A549 (cell line): ENCODE data around the gene CGN. TPM values are rescaled to one million over a fixed set of nuclear protein-coding genes. Genes with fewer than 3 reads are reported as not detected.

Experiments
- ATAC-seq, 2 experiments: fragments of 200-7000 bp in 1 of 2; fragments of >200 bp in 1 of 2; cut with Nextera tagmentation in 1 of 2; cut with Tn5 transposase in 1 of 2; 3 replicates each; pipeline versions ENCODE4 v1.8.0 to v1.9.1; 2018 to 2020; ENCODE audit warnings: mild to moderate bottlenecking in 1 of 2, moderate library complexity in 1 of 2
- CTCF ChIA-PET: fragments of 300-600 bp; sonication (Branson Sonifier 250); formaldehyde crosslinking; extraction: SDS; loops from one replicate; lab custom pipeline; 2021; ENCODE audit warnings: antibody characterized with exemption, inconsistent platforms; lab: Yijun Ruan, JAX
- POLR2A ChIA-PET: fragments of 350-600 bp; formaldehyde crosslinking; extraction: SDS; loops from one replicate; lab custom pipeline; 2021; ENCODE audit warnings: antibody characterized with exemption, inconsistent platforms; lab: Yijun Ruan, JAX
- DNase-seq, 2 experiments: peaks; one replicate each; pipeline versions ENCODE4 v3.0.0 to v3.0.0-alpha.2; 2011 to 2016; ENCODE audit warnings: low read depth in 1 of 2, low spot score in 1 of 2
- FAIRE-seq: peaks from 2 replicates; lab custom pipeline; 2011; peaks lifted over from hg19 to GRCh38; lab: Jason Lieb, UNC
- H3K27ac ChIP-seq, 2 experiments: fragments of >200 bp; sonication (Bioruptor Twin); formaldehyde crosslinking; 3 replicates each; pipeline ENCODE4 v1.5.1; 2016 to 2017
- H3K4me1 ChIP-seq: fragments of >200 bp; sonication (Bioruptor Twin); formaldehyde crosslinking; 3 replicates; pipeline ENCODE4 v1.6.1; 2016
- H3K4me2 ChIP-seq: fragments of >200 bp; sonication (Bioruptor Twin); formaldehyde crosslinking; 3 replicates; pipeline ENCODE4 v1.6.1; 2016
- H3K4me3 ChIP-seq: fragments of >200 bp; sonication (Bioruptor Twin); formaldehyde crosslinking; 3 replicates; pipeline ENCODE4 v1.5.1; 2016
- H3K9me3 ChIP-seq: fragments of >200 bp; sonication (Bioruptor Twin); formaldehyde crosslinking; 3 replicates; pipeline ENCODE4 v1.6.1; 2016
- CTCF ChIP-seq: fragments of >200 bp; sonication (Bioruptor Twin); formaldehyde crosslinking; IDR thresholded peaks from 3 replicates; pipeline ENCODE4 v1.5.1; 2016
- EHMT2 ChIP-seq: fragments of 200-600 bp; sonication (generic); IDR thresholded peaks from 2 replicates; pipeline ENCODE4 v1.6.1; 2016; ENCODE audit warnings: antibody characterized with exemption, low read depth, mild to moderate bottlenecking, moderate library complexity
- EP300 ChIP-seq, 2 experiments: fragments of >200 bp; sonication (Bioruptor Twin); formaldehyde crosslinking; IDR thresholded peaks; 2 replicates in 1 of 2; 3 replicates in 1 of 2; pipeline ENCODE4 v1.6.1; 2016 to 2017
- FOSL2 ChIP-seq, 2 experiments: fragments of 450-650 bp in 1 of 2; fragments of >200 bp in 1 of 2; sonication (Bioruptor Twin) in 1 of 2; formaldehyde crosslinking; IDR thresholded peaks; 2 replicates each; pipeline versions ENCODE4 v1.5.0 to v1.6.1; 2016 to 2020; ENCODE audit warnings: mild to moderate bottlenecking in 1 of 2, moderate library complexity in 1 of 2
- HES2 ChIP-seq: fragments of >200 bp; sonication (Bioruptor Twin); formaldehyde crosslinking; IDR thresholded peaks from 2 replicates; pipeline ENCODE4 v1.6.1; 2016
- JUN ChIP-seq, 2 experiments: fragments of >200 bp; sonication (Bioruptor Twin); formaldehyde crosslinking; IDR thresholded peaks; 2 replicates in 1 of 2; 3 replicates in 1 of 2; pipeline ENCODE4 v1.6.1; 2016 to 2017
- KDM5A ChIP-seq: fragments of 200-600 bp; sonication (generic); IDR thresholded peaks from 2 replicates; pipeline ENCODE4 v1.6.1; 2016; ENCODE audit warnings: antibody characterized with exemption, mild to moderate bottlenecking
- MAZ ChIP-seq: fragments of 150-350 bp; IDR thresholded peaks from 2 replicates; pipeline ENCODE4 v1.6.1; 2014; ENCODE audit warnings: antibody characterized with exemption, low read depth, low read length, borderline replicate concordance
- PHF8 ChIP-seq: fragments of 200-600 bp; sonication (generic); IDR thresholded peaks from 2 replicates; pipeline ENCODE4 v1.6.1; 2016; ENCODE audit warnings: low read depth, mild to moderate bottlenecking, antibody characterized with exemption, moderate library complexity, borderline replicate concordance
- ZC3H11A ChIP-seq: fragments of 450-650 bp; IDR thresholded peaks from 2 replicates; pipeline ENCODE4 v1.6.1; 2014; ENCODE audit warnings: antibody characterized with exemption, mild to moderate bottlenecking
- ZFP36 ChIP-seq: fragments of 450-650 bp; IDR thresholded peaks from 2 replicates; pipeline ENCODE4 v1.6.1; 2014; ENCODE audit warnings: borderline replicate concordance; ENCODE audit not compliant: partially characterized antibody
- WGBS: methylation state at CpG from one replicate; pipeline ENCODE4 v1.1.6; 2017; ENCODE audit errors: missing lambda C conversion rate; 5-methylcytosine and 5-hydroxymethylcytosine counted together
- polyA plus RNA-seq, 4 experiments: library from polyadenylated mRNA; depleted of rRNA in 3 of 4; stranded (reverse); fragments of >200 nt; fragmentation: RNase III in 1 of 4; extraction: RNeasy Plus Mini Kit Qiagen cat#74134 plus additional on column Dnase treatment in 1 of 4; gene quantifications; 2 replicates in 3 of 4; 3 replicates in 1 of 4; pipeline ENCODE4 v1.2.3, GENCODE V29; 2011 to 2017
- TF ChIP-seq, protein P1 (sequence below): IDR thresholded peaks from 2 replicates; pipeline ENCODE4 v1.6.1; 2012

Gene CGN
- polyA plus RNA-seq, 2 of the 4 experiments (the other 2 are of a cell fraction), result 1.8 to 2.3 TPM

- DNase-seq (no peak), FAIRE-seq (no peak), ATAC-seq (no peak; a peak in 2 of 6 replicates)
- CTCF ChIA-PET, result interaction anchor here (0.6 to 2.6 kb wide), 8 partner anchors 10 to 297 kb away, joined by 3 to 6 read pairs (median 3); no protein-coding TSS in a partner anchor
- no peak overlapping the region for H3K27ac ChIP-seq
- POLR2A ChIA-PET, result no interaction called here
- no peak overlapping the region for H3K4me2 ChIP-seq
- H3K4me1 ChIP-seq, result 0 out of 3 replicates have a peak, but pooled peaks cover 3% of the 10 kb centered on the region
- TF ChIP-seq EHMT2, result no peak
- TF ChIP-seq, protein P1, sequence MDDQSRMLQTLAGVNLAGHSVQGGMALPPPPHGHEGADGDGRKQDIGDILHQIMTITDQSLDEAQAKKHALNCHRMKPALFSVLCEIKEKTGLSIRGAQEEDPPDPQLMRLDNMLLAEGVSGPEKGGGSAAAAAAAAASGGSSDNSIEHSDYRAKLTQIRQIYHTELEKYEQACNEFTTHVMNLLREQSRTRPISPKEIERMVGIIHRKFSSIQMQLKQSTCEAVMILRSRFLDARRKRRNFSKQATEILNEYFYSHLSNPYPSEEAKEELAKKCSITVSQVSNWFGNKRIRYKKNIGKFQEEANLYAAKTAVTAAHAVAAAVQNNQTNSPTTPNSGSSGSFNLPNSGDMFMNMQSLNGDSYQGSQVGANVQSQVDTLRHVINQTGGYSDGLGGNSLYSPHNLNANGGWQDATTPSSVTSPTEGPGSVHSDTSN, result no peak
- no peak for TF ChIP-seq ZFP36
- no peak for TF ChIP-seq PHF8
- no peak for TF ChIP-seq FOSL2 (IDR thresholded peaks at IDR 0.05)
- TF ChIP-seq FOSL2 (CRISPR knock-in tag; IDR thresholded peaks at IDR 0.05), result no peak
- no peak for TF ChIP-seq CTCF
- TF ChIP-seq MAZ, result no peak
- no peak overlapping the region for H3K4me3 ChIP-seq
- H3K9me3 ChIP-seq, result no peaks in the 10 kb centered on the region
- 61% methylated on average over 7 of the region's 7 CpGs for WGBS
Measured at GRCh38 chr1:151502859-151503780, 8.1 kb upstream of the CGN start.

- FAIRE-seq, result no peak
- POLR2A ChIA-PET, result interaction anchor here (0.6 kb wide), 2 partner anchors 133 to 201 kb away, joined by 4 to 5 read pairs; no protein-coding TSS in a partner anchor
- no peak for ATAC-seq
Measured at GRCh38 chr1:151504252-151504651, 6.9 kb upstream of the CGN start.

DNA sequence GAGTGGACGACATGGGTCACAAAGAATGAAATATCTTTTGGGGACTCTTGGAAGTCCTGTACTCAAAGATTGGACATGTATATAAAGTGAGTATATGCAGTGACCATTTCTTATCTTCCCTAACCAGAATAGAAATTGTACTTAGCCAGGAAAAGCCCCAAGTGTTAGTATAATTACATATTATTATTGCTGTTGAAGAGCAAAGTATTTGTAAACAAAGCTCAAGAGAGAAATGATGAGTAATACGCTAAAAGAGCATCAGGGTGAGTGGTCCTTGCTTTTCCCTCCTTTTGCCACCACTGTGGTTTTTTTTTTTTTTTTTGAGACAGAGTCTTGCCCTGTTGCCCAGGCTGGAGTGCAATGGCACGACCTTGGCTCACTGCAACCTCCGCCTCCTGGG is 6.4 kb upstream of the CGN start:
- TF ChIP-seq JUN (IDR thresholded peaks at IDR 0.05) (no peak), EP300 (IDR thresholded peaks at IDR 0.05) (no peak), MAZ (no peak), HES2 (no peak)
- POLR2A ChIA-PET, result interaction anchor here (0.6 kb wide), 2 partner anchors 133 to 202 kb away, joined by 4 to 5 read pairs; no protein-coding TSS in a partner anchor
- Histone ChIP-seq H3K4me2 (no peak overlapping the region), H3K27ac (no peak overlapping the region), H3K4me3 (no peak overlapping the region), H3K9me3 (no peaks in the 10 kb centered on the region), H3K4me1 (0 out of 3 replicates have a peak, but pooled peaks cover 3% of the 10 kb centered on the region)
- 76% methylated on average over 4 of the region's 4 CpGs for WGBS
- FAIRE-seq (no peak), ATAC-seq (no peak), DNase-seq (no peak)
- CTCF ChIA-PET, result interaction anchor here (0.7 to 2.6 kb wide), 3 partner anchors 12 to 32 kb away, joined by 4 to 8 read pairs (median 6); no protein-coding TSS in a partner anchor

More at GRCh38 chr1:151504252-151504651, 6.9 kb upstream of the CGN start:
- H3K4me1 ChIP-seq, result 0 out of 3 replicates have a peak, but pooled peaks cover 3% of the 10 kb centered on the region
- no peak for TF ChIP-seq KDM5A
- CTCF ChIA-PET, result interaction anchor here (0.7 to 2.6 kb wide), 4 partner anchors 11 to 32 kb away, joined by 4 to 8 read pairs (median 6); no protein-coding TSS in a partner anchor
- H3K27ac ChIP-seq, result no peak overlapping the region
- no peaks in the 10 kb centered on the region for H3K9me3 ChIP-seq
- no peak overlapping the region for H3K4me2 ChIP-seq
- no peak for DNase-seq
- H3K4me3 ChIP-seq, result no peak overlapping the region
- 45% methylated on average over 3 of the region's 3 CpGs for WGBS

DNA sequence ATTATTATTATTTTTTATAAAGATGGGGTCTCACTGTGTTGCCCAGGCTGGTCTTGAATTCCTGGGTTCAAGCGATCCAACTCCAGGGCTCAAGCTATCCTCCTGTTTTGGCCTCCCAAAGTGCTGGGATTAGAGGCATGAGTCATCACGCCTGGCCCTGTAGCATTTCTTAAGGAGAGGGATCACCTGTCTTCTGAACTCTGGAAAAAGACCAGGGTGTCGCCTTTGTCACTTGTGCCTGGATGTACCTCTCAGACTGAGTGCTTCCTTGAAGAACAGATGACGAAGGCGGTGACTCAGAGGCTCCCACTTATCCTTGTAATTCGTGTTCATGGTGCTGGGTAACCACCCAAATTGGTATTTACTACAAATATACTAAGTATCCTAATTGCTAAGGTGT is 2.4 kb upstream of the CGN start:
- 62% methylated on average over 6 of the region's 6 CpGs for whole genome bisulfite sequencing
- H3K9me3 ChIP-seq, result no peaks in the 10 kb centered on the region
- no peak overlapping the region for H3K4me3 ChIP-seq
- DNase-seq (peak in 1 of 2 experiments; percentile 57), ATAC-seq (no peak), FAIRE-seq (no peak)
- no peak for TF ChIP-seq ZC3H11A
- no peak for TF ChIP-seq FOSL2 (IDR thresholded peaks at IDR 0.05)
- TF ChIP-seq FOSL2 (CRISPR knock-in tag; IDR thresholded peaks at IDR 0.05), result peak; percentile 75
- no peak overlapping the region for H3K4me2 ChIP-seq
- H3K4me1 ChIP-seq, result peaks cover 32% of the 10 kb centered on the region
- CTCF ChIA-PET, result no interaction called here
- POLR2A ChIA-PET, result no interaction called here
- no peak overlapping the region for H3K27ac ChIP-seq
